HepG2 (cell line): ENCODE measurements around the gene ADI1. TPM values are rescaled to one million over a fixed set of nuclear protein-coding genes. Genes with fewer than 3 reads are reported as not detected.

Source experiments
- ATF7-NPFF ChIP-seq: sonication (generic); formaldehyde crosslinking; IDR thresholded peaks from 2 replicates; pipeline ENCODE4 v1.8.1; 2023; ENCODE audit warnings: mild to moderate bottlenecking, low read depth, missing genetic modification reagents, moderate library complexity
- ATRX ChIP-seq: sonication (generic); formaldehyde crosslinking; IDR thresholded peaks from 2 replicates; pipeline ENCODE4 v1.4.0; 2020; ENCODE audit warnings: missing genetic modification reagents, borderline replicate concordance
- CBX5 ChIP-seq: sonication (generic); formaldehyde crosslinking; IDR thresholded peaks from 2 replicates; pipeline ENCODE4 v1.4.0; 2020; ENCODE audit warnings: missing genetic modification reagents, borderline replicate concordance
- CENPT ChIP-seq: sonication (generic); formaldehyde crosslinking; IDR thresholded peaks from 2 replicates; pipeline ENCODE4 v1.8.0; 2022; ENCODE audit warnings: low read depth, mild to moderate bottlenecking, moderate library complexity, missing genetic modification reagents
- EZH2 ChIP-seq: conservative IDR thresholded peaks from 2 replicates; pipeline ENCODE4 v1.6.1; 2012; ENCODE audit warnings: mild to moderate bottlenecking, low read depth, low read length, moderate library complexity
- MZF1 ChIP-seq: sonication (generic); formaldehyde crosslinking; IDR thresholded peaks from 2 replicates; pipeline ENCODE4 v1.8.1; 2023; ENCODE audit warnings: mild to moderate bottlenecking, missing genetic modification reagents, borderline replicate concordance
- NAIF1 ChIP-seq: sonication (generic); formaldehyde crosslinking; IDR thresholded peaks from 2 replicates; pipeline ENCODE4 v1.5.0; 2020; ENCODE audit warnings: mild to moderate bottlenecking, missing genetic modification reagents, borderline replicate concordance
- PHF21A ChIP-seq: sonication (generic); formaldehyde crosslinking; IDR thresholded peaks from 2 replicates; pipeline ENCODE4 v1.5.0; 2020; ENCODE audit warnings: mild to moderate bottlenecking, missing genetic modification reagents
- REL ChIP-seq: sonication (generic); formaldehyde crosslinking; conservative IDR thresholded peaks from 2 replicates; pipeline ENCODE4 v1.8.0; 2022; ENCODE audit warnings: mild to moderate bottlenecking, missing genetic modification reagents, moderate library complexity
- TCF7L2 ChIP-seq: IDR thresholded peaks from 2 replicates; pipeline ENCODE4 v1.6.1; 2011; ENCODE audit warnings: mild to moderate bottlenecking, low read depth, low read length, moderate library complexity
- ZBTB10 ChIP-seq: sonication (generic); formaldehyde crosslinking; IDR thresholded peaks from 2 replicates; pipeline ENCODE4 v1.4.0; 2020; ENCODE audit warnings: missing genetic modification reagents, borderline replicate concordance
- ZBTB2 ChIP-seq: sonication (generic); formaldehyde crosslinking; IDR thresholded peaks from 2 replicates; pipeline ENCODE4 v1.8.0; 2022; ENCODE audit warnings: low read depth, missing genetic modification reagents
- ZBTB8A ChIP-seq: sonication (generic); formaldehyde crosslinking; IDR thresholded peaks from 2 replicates; pipeline ENCODE4 v1.4.0; 2020; ENCODE audit warnings: mild to moderate bottlenecking, low read depth, missing genetic modification reagents, borderline replicate concordance
- ZKSCAN5 ChIP-seq: sonication (generic); formaldehyde crosslinking; IDR thresholded peaks from 2 replicates; pipeline ENCODE4 v1.5.1; 2020; ENCODE audit warnings: mild to moderate bottlenecking, missing genetic modification reagents
- ZNF101 ChIP-seq: sonication (generic); formaldehyde crosslinking; IDR thresholded peaks from 2 replicates; pipeline ENCODE4 v1.4.0; 2020; ENCODE audit warnings: mild to moderate bottlenecking, low read depth, missing genetic modification reagents, borderline replicate concordance
- ZNF343 ChIP-seq: sonication (generic); formaldehyde crosslinking; IDR thresholded peaks from 2 replicates; pipeline ENCODE4 v1.4.0; 2020; ENCODE audit warnings: mild to moderate bottlenecking, missing genetic modification reagents
- ZNF432 ChIP-seq: sonication (generic); formaldehyde crosslinking; IDR thresholded peaks from 2 replicates; pipeline ENCODE4 v1.5.0; 2020; ENCODE audit warnings: missing genetic modification reagents, mild to moderate bottlenecking, borderline replicate concordance
- ZNF691 ChIP-seq: sonication (generic); formaldehyde crosslinking; IDR thresholded peaks from 2 replicates; pipeline ENCODE4 v1.4.0; 2020; ENCODE audit warnings: missing genetic modification reagents, low read depth, mild to moderate bottlenecking, borderline replicate concordance
- ZNF710 ChIP-seq: sonication (generic); formaldehyde crosslinking; IDR thresholded peaks from 2 replicates; pipeline ENCODE4 v1.5.0; 2020; ENCODE audit warnings: mild to moderate bottlenecking, missing genetic modification reagents, borderline replicate concordance
- ZNF746 ChIP-seq: sonication (generic); formaldehyde crosslinking; IDR thresholded peaks from 2 replicates; pipeline ENCODE4 v1.8.0; 2022; ENCODE audit warnings: mild to moderate bottlenecking, missing genetic modification reagents
- ZNF775 ChIP-seq: sonication (generic); formaldehyde crosslinking; IDR thresholded peaks from 2 replicates; pipeline ENCODE4 v1.4.0; 2020; ENCODE audit warnings: missing genetic modification reagents, mild to moderate bottlenecking, moderate library complexity, borderline replicate concordance
- ZNF883 ChIP-seq: sonication (generic); formaldehyde crosslinking; IDR thresholded peaks from 2 replicates; pipeline ENCODE4 v1.5.1; 2020; ENCODE audit warnings: mild to moderate bottlenecking, missing genetic modification reagents; ENCODE audit errors: not compliant biosample characterization
- polyA plus RNA-seq, 8 experiments: library from polyadenylated mRNA; depleted of rRNA in 3 of 8; stranded (reverse) in 7 of 8; unstranded in 1 of 8; fragments of >200 nt; fragmentation: Illumina TruSeq in 4 of 8; extraction: Trizol in 4 of 8; gene quantifications; 2 replicates each; pipeline versions ENCODE4 v1.2.1 to v1.2.3, GENCODE V29; 2011 to 2016; ENCODE audit warnings: low read depth in 4 of 8, missing spikeins in 1 of 8, mixed read lengths in 1 of 8; ENCODE audit not compliant: insufficient read depth in 1 of 8
- total RNA-seq, 5 experiments: library from RNA; depleted of rRNA; stranded (reverse); fragments of >200 nt; fragmentation: Illumina TruSeq; extraction: Trizol; gene quantifications; 2 replicates each; pipeline ENCODE4 v1.2.3, GENCODE V29; 2016; ENCODE audit warnings: low read depth in 1 of 5

The ADI1 gene
- total and polyA plus RNA-seq, 2 of the 13 experiments (the other 11 are each of a cell fraction or from before 2014, with no cell fraction given), result 28.7 to 123 TPM

- TF ChIP-seq ZBTB10 (no peak), ZBTB2 (CRISPR knock-in tag) (no peak), ZNF746 (CRISPR knock-in tag) (no peak), CBX5 (CRISPR knock-in tag) (no peak), ZKSCAN5 (no peak), PHF21A (CRISPR knock-in tag) (no peak), ZNF710 (0 out of 2 replicates have a peak, but pooled peaks have one; percentile 11), ZNF432 (CRISPR knock-in tag) (0 out of 2 replicates have a peak, but pooled peaks have one; percentile 13), ZNF775 (CRISPR knock-in tag) (no peak), ATRX (CRISPR knock-in tag) (no peak), ATF7-NPFF (CRISPR knock-in tag) (no peak), TCF7L2 (no peak), ZNF343 (CRISPR knock-in tag) (no peak), MZF1 (CRISPR knock-in tag) (no peak), ZNF101 (no peak), ZNF883 (CRISPR knock-in tag) (peak; percentile 42), NAIF1 (CRISPR knock-in tag) (no peak), REL (no peak), CENPT (CRISPR knock-in tag) (no peak), ZBTB8A (CRISPR knock-in tag) (no peak), ZNF691 (CRISPR knock-in tag) (no peak), EZH2 (no peak)
Observed at GRCh38 chr2:3466482-3466863, 52.9 kb downstream of the ADI1 start (continued).
